C4-2B (cell line): Measurements from ENCODE around the gene GMEB1.
"Not testable (repeated sequence)": the region's sequence is repeated elsewhere in the genome, so short reads cannot be mapped to it uniquely, and the experiment has no call there.

Experiments
- ZFX ChIP-seq: fragments of 450-650 bp; IDR thresholded peaks from 2 replicates; pipeline ENCODE4 v1.6.1; 2017
- TF ChIP-seq, protein P1 (sequence below): fragments of 450-650 bp; conservative IDR thresholded peaks from 2 replicates; pipeline ENCODE4 v1.5.1; 2017; ENCODE audit warnings: mild to moderate bottlenecking

DNA sequence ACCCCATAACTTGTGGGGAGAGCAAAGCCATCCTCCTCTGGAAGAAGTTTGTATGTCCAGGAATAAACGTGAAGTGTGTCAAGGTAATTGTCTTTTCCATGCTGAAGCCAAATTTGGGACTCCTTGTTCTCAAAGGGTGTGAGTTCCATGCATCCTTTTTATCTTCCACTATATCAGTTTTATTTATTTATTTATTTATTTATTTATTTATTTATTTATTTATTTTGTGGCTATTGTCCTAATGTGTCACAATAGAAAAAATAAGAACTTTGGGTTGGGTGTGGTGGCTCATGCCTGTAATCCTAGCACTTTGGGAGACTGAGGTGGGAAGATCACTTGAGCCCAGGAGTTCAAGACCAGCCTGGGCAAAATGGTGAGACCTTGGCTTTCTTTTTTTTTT, 23.0 kb downstream of the GMEB1 start:
- TF ChIP-seq, protein P1, sequence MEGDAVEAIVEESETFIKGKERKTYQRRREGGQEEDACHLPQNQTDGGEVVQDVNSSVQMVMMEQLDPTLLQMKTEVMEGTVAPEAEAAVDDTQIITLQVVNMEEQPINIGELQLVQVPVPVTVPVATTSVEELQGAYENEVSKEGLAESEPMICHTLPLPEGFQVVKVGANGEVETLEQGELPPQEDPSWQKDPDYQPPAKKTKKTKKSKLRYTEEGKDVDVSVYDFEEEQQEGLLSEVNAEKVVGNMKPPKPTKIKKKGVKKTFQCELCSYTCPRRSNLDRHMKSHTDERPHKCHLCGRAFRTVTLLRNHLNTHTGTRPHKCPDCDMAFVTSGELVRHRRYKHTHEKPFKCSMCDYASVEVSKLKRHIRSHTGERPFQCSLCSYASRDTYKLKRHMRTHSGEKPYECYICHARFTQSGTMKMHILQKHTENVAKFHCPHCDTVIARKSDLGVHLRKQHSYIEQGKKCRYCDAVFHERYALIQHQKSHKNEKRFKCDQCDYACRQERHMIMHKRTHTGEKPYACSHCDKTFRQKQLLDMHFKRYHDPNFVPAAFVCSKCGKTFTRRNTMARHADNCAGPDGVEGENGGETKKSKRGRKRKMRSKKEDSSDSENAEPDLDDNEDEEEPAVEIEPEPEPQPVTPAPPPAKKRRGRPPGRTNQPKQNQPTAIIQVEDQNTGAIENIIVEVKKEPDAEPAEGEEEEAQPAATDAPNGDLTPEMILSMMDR: not testable (repeated sequence)
- not testable (repeated sequence) for TF ChIP-seq ZFX
